MG63 (cell line): ENCODE measurements around the gene PPP1R12A. TPM values are rescaled to one million over a fixed set of nuclear protein-coding genes. Genes with fewer than 3 reads are reported as not detected.
"Not testable (repeated sequence)": the region's sequence is repeated elsewhere in the genome, so short reads cannot be mapped to it uniquely, and the experiment has no call there.

Experiments used
- DNase-seq: peaks from one replicate; pipeline ENCODE4 v3.0.0-alpha.2; 2020
- H3K27me3 ChIP-seq: fragments of 250-450 bp; sonication (Bioruptor Pico); 2 replicates; pipeline ENCODE4 v1.5.1; 2020; ENCODE audit warnings: mild to moderate bottlenecking, moderate library complexity
- H3K36me3 ChIP-seq: fragments of 250-450 bp; sonication (Bioruptor Pico); 2 replicates; pipeline ENCODE4 v1.5.1; 2020; ENCODE audit warnings: mild to moderate bottlenecking, moderate library complexity
- H3K4me3 ChIP-seq: fragments of 250-450 bp; sonication (Bioruptor Pico); 2 replicates; pipeline ENCODE4 v1.5.1; 2020; ENCODE audit warnings: mild to moderate bottlenecking, moderate library complexity
- H3K9me3 ChIP-seq: fragments of 250-450 bp; sonication (Bioruptor Pico); 2 replicates; pipeline ENCODE4 v1.5.1; 2020; ENCODE audit warnings: mild to moderate bottlenecking, moderate library complexity
- total RNA-seq: library from RNA; depleted of rRNA; stranded (reverse); fragments of >200 nt; shearing (Covaris generic); gene quantifications from 2 replicates; pipeline ENCODE4 v1.2.3, GENCODE V29; 2014; ENCODE audit warnings: low replicate concordance; rRNA removed

Gene PPP1R12A
- 47.4 and 82.1 TPM in 2 replicates for total RNA-seq

DNA sequence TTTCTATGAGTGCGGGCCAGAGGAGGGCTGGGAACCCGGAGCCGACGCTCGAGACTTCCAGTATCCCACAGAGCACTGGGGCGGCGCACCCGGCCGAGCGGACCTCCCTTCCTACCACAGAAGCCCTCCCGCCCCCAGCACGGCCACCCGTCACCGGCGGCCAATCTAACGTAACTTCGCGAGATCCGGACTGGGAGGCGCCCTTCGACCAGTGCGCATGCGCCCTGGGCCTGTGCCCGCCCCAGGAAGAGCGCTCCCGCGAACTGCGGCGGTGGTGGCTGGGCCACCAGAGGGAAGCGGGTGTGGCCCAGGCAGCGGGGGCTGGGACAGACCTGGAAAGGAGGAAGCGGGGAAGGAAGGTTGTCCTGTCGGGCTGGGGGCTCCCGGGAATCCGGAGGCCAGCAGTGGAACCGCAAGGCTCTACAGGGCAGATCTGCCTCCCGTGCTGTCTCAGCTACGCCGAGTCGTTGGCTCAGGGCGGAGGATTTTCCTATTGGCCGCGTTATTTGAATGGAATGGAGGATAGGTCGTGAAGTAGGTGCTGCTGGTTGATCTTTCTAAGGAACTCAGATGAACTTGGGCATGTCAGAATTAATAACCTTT is at the start of gene PPP1R12A:
Gene PPP1R12A (minus strand): TSS at position 77 of the 603 bp plus-strand sequence. CDS start 166 bp downstream, outside the sequence.
- no peaks in the 10 kb centered on the region for H3K9me3 ChIP-seq
- H3K27me3 ChIP-seq = no peaks in the 10 kb centered on the region
- DNase-seq = peak; percentile 98
- H3K4me3 ChIP-seq = peak within 1 kb of the TSS; percentile 88
- peaks cover 5% of the 10 kb centered on the region; the same call in 1 of the 2 replicates for H3K36me3 ChIP-seq

DNA sequence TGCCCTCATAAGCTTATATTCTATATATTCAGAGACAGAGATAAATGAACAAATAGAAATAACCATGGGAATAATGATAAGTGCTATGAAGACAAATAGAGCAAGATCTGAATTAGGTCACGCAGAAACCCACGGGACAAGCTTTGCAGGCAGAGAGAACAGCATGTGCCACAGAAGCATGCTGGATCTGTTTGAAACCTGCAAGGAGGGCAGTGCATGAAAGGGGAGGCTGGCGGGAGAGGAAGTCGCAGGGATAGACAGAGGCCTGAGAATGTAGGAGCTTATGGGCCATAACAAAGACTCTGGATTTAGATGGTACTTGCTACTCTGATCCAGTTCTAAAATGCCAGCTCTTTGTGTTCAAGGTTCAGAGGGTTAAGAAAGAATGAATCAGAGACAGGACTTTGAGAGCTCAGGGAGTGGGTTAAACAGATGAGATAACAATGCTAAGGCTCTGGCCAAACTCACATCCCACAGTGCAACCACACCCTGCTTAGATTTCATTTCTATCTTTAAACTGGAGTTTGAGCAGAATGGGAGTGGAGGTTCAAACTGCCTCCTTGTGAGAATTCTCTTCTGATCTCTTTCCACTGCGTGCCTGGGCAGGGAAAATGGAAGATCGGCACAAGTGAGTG is 49.2 kb upstream of the PPP1R12A start:
- no peak overlapping the region for H3K4me3 ChIP-seq
- H3K36me3 ChIP-seq = no peaks in the 10 kb centered on the region
- DNase-seq = peak; percentile 47
- no peaks in the 10 kb centered on the region for H3K9me3 ChIP-seq
- H3K27me3 ChIP-seq = no peaks in the 10 kb centered on the region

DNA sequence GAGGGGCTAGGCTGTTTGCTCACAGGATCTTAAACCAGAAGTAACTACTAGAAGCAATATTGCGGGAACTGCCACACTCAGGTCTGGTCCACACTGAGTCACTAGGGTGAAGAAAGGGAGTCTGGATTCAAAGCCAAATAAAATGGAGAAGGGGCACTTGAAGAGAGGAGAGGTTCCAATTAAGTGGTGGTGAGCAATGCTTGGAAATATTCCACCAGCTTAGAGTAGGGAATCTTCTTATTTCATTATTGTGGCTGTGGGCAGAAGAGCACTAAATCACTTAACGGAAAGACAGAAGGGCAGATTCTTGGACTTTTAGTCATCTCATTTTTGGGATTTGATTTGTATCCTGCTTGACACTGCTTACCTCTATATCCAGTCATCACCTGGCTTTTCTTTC is 48.6 kb upstream of the PPP1R12A start:
- DNase-seq = peak; percentile 67

DNA sequence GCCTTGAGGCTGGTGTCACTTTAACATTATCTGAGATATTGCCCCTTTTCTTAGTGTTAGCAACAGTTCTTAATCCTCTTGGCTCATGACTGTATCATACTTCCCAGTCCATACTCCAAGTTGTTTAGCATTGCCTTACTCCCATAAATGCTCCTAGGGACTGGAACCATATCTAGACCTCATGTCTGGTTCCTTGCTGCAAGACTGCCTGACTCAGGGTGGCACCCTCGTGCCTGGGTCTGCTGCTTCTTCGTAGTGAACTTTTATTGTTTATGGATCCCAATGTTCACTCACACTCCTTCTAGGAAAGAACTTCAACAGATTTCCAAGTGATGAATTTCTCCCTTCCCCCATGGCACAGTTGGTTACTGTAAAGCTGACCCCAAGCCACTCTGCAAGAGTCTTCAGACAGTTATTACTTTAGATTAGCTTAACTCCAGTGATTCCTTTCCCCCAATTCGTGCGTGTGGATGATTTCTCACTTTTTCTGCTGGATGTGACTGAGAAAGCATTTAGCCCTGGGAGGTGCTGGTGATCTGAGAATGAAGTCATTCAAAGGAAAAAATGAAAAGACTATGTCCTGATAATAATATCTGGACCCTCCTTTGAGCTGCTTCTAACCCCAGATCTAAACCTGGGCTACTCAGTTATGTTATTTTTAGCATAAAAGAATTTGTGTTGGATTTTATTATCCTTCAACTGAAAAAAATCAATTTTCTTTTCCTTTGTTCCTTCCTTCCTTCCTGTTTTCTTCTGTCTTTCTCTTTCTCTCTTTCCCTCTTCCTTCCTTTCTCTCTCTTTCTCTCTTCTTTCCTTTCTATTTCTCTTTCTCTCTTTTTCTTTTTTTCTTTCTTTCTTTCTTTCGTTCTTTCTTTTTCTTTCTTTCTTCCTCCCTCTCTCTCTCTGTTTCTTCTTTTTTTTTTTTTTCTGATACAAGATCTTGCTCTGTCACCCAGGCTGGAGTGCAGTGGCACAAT is 47.5 kb upstream of the PPP1R12A start:
- Histone ChIP-seq H3K27me3 (no peaks in the 10 kb centered on the region), H3K36me3 (no peaks in the 10 kb centered on the region), H3K4me3 (no peak overlapping the region), H3K9me3 (no peaks in the 10 kb centered on the region)
- peak; percentile 9 for DNase-seq

More for the DNA sequence above, 48.6 kb upstream of the PPP1R12A start:
- no peaks in the 10 kb centered on the region for H3K36me3 ChIP-seq
- no peaks in the 10 kb centered on the region for H3K9me3 ChIP-seq
- no peak overlapping the region for H3K4me3 ChIP-seq
- no peaks in the 10 kb centered on the region for H3K27me3 ChIP-seq

DNA sequence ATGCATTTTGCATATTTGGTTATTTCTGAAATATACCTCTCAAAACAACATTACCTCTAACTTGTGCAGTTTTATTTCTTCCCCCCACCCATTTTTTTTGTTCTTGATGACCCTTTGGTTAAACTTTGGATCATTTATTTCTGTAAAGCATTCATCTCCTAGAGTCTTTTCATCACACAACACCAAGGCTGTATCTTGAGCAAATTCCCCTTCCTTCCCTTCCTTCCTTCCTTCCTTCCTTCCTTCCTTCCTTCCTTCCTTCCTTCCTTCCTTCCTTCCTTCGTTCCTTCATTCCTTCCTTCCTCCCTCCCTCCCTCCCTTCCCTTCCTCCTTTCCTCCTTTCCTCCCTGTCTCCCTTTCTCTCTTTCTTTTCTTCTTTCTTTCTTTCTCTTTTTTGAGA is 43.8 kb upstream of the PPP1R12A start:
- no peaks in the 10 kb centered on the region for H3K27me3 ChIP-seq
- no peaks in the 10 kb centered on the region for H3K9me3 ChIP-seq
- DNase-seq = no peak
- no peak overlapping the region for H3K4me3 ChIP-seq
- H3K36me3 ChIP-seq = no peaks in the 10 kb centered on the region

DNA sequence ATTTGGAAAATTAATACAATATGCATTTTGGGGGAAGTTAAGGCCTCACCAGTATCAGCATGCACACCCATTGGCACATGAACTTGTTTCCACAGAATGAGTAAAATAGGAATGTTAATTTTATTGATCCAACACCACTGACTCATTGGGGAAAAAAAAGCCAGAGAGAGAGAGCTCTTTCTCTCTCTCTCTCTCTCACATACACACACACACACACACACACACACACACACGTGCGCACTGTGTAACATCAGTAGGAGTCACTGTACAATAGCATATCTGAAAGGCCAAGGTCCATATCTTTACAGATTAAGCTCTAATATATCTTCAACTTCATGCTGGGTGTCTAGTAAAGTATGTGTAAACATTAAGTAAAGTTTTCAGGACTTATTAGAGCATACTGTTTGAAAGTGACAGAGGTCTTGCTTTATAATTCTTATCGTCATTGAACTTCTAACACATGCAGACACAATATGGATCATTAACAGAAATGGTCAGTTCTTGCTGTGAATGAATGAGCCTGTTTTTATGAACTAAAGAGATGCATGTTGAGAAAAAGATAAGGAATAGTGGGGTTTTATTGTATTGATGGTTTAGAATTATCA is 43.1 kb upstream of the PPP1R12A start:
- H3K27me3 ChIP-seq, H3K36me3 ChIP-seq, H3K9me3 ChIP-seq, H3K4me3 ChIP-seq: not testable (repeated sequence)
- DNase-seq = peak; percentile 12

DNA sequence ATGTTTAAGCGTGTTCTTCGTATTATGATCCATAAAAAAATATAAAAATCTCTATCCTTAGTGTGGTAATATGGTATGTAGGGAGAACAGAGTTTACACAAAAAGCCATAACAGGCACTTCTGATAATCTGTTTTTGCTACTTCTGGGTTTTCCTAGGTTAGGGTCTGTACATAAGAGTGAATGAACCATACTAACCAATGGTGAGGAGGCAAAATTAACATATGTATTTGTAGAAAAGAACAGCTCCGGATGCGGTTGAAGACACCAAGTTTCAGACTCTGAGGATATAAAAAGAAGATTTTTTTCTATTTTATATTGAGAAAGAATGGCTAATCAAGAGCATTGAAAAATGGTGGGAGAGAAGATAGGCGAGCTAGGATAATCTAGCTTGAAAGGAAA is 40.2 kb upstream of the PPP1R12A start:
- Histone ChIP-seq H3K9me3 (no peaks in the 10 kb centered on the region), H3K36me3 (no peaks in the 10 kb centered on the region), H3K27me3 (no peaks in the 10 kb centered on the region), H3K4me3 (no peak overlapping the region)
- no peak for DNase-seq

DNA sequence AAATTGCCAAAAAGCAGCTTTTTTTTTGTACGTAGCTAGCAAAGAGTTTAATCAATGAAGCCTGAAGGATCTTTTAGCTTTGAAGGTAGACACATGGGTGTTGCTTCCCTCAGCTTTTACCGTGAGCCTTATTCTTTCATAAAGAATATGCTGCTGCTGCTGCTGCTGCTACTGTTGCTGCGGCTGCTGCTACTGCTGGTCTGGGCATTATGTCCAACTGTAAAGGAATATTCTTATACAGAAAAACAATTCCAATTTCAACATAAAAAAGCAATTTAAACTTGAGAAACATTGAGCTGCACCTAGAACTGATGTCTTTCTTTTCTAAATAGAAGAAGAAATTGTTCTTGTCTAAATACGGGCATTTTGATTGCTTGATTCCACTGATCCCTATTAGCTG is 38.9 kb upstream of the PPP1R12A start:
- H3K9me3 ChIP-seq = no peaks in the 10 kb centered on the region
- no peak for DNase-seq
- H3K27me3 ChIP-seq = no peaks in the 10 kb centered on the region
- H3K4me3 ChIP-seq = no peak overlapping the region
- no peaks in the 10 kb centered on the region for H3K36me3 ChIP-seq

DNA sequence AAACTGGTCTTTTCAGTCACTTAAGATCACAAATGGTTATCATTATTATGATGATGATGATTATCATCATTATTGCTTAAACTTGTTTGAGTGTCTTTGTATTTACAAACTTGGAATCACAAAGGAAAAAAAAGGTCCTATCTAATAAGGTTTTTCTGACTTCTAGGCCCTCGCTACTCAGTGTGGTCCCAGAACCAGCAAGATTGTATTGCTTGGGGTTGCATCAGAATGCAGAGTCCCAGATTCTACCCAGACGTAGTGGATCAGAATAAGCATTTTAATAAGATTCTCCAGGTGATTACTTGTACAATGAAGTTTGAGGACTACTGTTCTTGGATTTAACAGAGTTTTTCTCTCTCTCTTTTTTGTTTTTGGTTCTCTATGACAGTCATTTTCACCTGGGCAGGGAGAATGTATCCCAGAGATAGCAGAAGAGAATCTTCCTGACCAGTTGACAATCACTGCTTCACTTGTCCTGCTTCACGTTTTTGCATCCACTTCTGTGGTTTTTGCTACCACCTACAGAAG is 29.3 kb upstream of the PPP1R12A start:
- no peaks in the 10 kb centered on the region for H3K27me3 ChIP-seq
- no peaks in the 10 kb centered on the region for H3K36me3 ChIP-seq
- no peak for DNase-seq
- no peak overlapping the region for H3K4me3 ChIP-seq
- H3K9me3 ChIP-seq = no peaks in the 10 kb centered on the region

DNA sequence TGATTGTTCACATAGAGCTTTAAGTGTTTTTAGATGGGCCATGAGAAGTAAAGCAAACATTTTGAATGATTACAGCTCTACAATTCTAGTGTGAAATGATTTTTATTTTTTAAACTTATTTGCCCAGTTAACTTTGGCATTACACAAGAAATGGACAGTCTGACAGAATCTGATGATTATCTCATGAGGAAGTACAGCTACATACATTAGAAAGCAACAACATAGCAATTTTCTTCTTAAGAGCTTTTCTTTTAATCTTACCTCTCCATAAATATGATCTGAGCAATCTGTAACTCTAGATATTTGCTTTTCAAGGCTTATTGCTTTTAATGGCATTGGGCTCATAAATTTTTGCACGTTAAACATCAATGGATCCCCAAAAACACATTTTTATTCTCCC is 26.5 kb upstream of the PPP1R12A start:
- no peaks in the 10 kb centered on the region for H3K36me3 ChIP-seq
- no peak for DNase-seq
- no peaks in the 10 kb centered on the region for H3K9me3 ChIP-seq
- H3K27me3 ChIP-seq = no peaks in the 10 kb centered on the region
- H3K4me3 ChIP-seq = no peak overlapping the region

DNA sequence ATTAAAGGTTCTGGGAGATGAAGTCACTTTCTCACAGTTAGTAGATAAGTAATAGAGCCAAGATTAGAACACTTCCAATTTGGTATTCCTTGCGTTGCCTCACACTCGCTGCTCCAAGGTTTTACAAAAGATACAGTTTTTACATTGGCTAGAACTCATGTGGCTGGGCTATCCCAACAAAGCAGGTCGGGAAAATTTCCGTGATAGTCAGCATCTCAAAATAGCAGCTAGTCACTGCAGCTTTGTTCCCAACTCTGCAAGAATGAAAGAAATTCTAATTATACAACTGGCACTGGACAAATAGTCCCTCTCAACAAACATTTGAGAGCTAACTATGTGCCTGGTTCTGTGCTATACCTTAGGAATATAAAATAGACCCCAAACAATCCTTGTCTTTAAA is 24.6 kb upstream of the PPP1R12A start:
- no peaks in the 10 kb centered on the region; the same call in 1 of the 2 replicates for H3K36me3 ChIP-seq
- H3K9me3 ChIP-seq = no peaks in the 10 kb centered on the region
- no peak for DNase-seq
- no peak overlapping the region for H3K4me3 ChIP-seq
- no peaks in the 10 kb centered on the region for H3K27me3 ChIP-seq

DNA sequence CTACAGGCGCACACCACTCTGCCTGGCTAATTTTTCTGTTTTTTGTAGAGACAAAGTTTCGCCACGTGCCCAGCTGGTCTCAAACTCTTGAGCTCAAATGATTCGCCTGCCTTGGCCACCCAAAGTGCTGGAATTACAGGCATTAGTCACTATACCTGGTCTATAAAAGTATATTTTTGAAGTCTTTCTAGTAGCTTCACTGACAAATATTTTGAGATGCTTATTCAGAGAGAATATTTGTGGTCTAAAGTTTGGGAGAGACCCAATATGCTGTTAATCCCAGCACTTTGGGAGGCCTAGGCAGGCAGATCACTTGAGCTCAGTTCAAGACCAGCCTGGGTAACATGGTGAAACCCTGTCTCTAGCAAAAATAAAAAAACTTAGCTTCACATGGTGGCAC is 22.0 kb upstream of the PPP1R12A start:
- Histone ChIP-seq H3K4me3 (no peak overlapping the region), H3K36me3 (no peaks in the 10 kb centered on the region; the same call in 1 of the 2 replicates), H3K27me3 (no peaks in the 10 kb centered on the region), H3K9me3 (no peaks in the 10 kb centered on the region)
- DNase-seq = peak; percentile 10

DNA sequence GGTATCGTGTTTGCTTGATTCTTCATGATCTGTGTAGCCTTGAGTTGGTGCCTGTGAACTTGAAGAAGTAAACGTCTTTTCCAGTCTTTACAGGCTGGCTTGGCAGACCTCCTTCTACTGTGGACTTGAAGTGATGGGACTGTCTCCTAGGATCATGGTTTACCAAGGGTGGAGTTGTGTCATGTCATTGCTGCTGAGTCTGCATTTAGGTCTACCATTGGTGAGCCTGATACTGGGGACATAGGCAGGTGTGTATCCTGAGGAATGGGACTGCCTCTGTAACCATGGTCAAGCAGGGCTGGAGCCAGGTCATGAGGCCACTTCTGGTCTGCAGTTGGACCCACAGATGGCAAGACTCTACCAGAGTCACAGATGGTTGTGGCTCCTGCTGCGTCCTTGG is 20.7 kb upstream of the PPP1R12A start:
- no peaks in the 10 kb centered on the region for H3K27me3 ChIP-seq
- no peaks in the 10 kb centered on the region for H3K9me3 ChIP-seq
- no peaks in the 10 kb centered on the region; the same call in 1 of the 2 replicates for H3K36me3 ChIP-seq
- no peak for DNase-seq
- H3K4me3 ChIP-seq = no peak overlapping the region

DNA sequence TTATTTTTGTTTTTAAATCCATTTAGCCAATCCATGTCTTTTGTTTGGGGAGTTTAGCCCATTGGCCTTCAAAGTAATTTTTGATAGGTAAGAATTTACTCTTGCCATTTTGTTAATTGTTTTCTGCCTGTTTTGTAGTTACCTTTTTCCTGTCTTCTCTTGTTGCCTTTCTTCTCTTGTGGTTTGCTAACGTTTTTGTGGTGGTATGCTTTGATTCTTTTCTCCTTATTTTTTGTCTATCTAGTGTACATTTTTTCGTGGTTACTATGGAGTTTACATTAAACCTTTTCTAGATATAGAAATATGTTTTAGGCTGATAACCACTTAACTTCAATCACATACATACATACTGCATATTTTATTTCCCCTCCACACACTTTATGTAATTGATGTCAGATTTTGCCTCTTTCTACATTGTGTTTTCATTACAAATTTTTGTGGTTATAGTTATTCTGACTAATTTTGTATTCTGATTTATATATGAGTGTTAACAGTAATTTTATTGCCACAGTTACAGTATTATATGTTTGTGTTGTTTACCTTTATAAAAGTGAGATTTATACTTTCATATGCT is 19.2 kb upstream of the PPP1R12A start:
- Histone ChIP-seq H3K27me3 (no peaks in the 10 kb centered on the region), H3K4me3 (no peak overlapping the region), H3K36me3 (no peaks in the 10 kb centered on the region; the same call in 1 of the 2 replicates), H3K9me3 (no peaks in the 10 kb centered on the region)
- no peak for DNase-seq

DNA sequence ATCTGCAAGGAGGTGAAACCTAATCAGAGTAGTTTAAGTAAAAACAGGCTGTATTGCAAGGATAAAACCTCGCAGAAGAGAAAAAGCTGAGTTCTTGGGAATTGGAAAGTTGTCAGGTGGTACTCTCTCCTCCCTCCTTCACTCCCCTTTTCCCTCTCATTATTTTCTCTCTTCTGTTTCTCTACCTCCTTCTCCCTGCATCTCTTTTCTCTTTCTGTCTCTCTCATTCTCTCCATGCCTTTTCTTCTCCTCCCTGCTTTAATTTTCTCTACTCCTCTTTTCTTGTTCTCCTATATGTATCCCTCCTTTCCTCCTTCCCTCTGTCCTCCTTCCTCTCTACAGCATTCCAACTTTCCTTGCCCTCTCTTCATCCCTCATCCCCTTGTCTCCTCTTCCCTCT is 14.2 kb upstream of the PPP1R12A start:
- no peak overlapping the region for H3K4me3 ChIP-seq
- H3K36me3 ChIP-seq = no peaks in the 10 kb centered on the region
- H3K27me3 ChIP-seq = no peaks in the 10 kb centered on the region
- no peak for DNase-seq
- H3K9me3 ChIP-seq = no peaks in the 10 kb centered on the region

DNA sequence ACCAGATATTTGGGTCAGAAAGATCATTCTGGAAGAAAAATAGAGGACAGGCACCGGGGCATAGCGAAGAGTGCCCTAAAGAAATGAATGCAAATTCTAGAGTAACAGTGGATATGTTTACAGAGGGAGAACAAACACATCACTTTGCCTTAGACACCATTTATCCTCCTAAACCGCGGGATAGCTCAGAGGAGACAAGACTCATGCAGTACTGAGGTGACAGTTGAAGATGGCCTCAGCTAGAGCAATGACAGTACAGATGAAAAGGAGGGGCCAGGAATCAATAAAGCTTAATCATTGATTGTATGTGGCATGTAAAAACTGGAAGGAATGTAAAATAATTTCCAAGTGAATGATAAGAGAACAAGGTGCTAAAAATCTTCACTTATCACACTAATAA is 10.5 kb upstream of the PPP1R12A start:
- H3K9me3 ChIP-seq = no peaks in the 10 kb centered on the region
- no peaks in the 10 kb centered on the region; the same call in 1 of the 2 replicates for H3K36me3 ChIP-seq
- no peak overlapping the region for H3K4me3 ChIP-seq
- no peaks in the 10 kb centered on the region for H3K27me3 ChIP-seq
- DNase-seq = no peak
